GM20000 (cell line): ENCODE measurements around the gene ATP5IF1.

Experiments used
- DNase-seq: peaks from one replicate; pipeline ENCODE4 v3.0.0; 2012; ENCODE audit warnings: low spot score
- TF ChIP-seq, protein P1 (sequence below): IDR thresholded peaks from 2 replicates; pipeline ENCODE4 v1.5.1; 2012; ENCODE audit warnings: mild to moderate bottlenecking, control low read depth; ENCODE audit errors: extremely low read depth, missing control alignments

The ATP5IF1 gene

DNA sequence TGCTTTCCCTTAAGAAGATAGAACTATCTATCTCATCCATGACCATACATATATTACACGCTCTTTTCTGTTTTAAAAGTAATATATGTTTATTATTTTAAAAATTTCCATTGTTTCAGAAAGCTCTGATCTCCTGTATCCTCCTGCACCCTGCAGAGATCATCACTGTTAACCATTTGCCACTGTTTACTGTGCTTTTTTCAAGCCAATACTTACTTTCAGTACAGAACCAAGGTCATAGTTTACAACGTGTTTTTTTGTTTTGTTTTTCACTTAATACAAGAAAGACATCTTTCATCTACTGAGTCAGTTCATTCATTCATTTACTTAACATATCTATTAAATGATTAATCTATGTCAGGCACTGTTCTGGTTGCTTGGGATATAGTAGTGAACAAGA is 33.6 kb downstream of the ATP5IF1 start:
- TF ChIP-seq, protein P1, sequence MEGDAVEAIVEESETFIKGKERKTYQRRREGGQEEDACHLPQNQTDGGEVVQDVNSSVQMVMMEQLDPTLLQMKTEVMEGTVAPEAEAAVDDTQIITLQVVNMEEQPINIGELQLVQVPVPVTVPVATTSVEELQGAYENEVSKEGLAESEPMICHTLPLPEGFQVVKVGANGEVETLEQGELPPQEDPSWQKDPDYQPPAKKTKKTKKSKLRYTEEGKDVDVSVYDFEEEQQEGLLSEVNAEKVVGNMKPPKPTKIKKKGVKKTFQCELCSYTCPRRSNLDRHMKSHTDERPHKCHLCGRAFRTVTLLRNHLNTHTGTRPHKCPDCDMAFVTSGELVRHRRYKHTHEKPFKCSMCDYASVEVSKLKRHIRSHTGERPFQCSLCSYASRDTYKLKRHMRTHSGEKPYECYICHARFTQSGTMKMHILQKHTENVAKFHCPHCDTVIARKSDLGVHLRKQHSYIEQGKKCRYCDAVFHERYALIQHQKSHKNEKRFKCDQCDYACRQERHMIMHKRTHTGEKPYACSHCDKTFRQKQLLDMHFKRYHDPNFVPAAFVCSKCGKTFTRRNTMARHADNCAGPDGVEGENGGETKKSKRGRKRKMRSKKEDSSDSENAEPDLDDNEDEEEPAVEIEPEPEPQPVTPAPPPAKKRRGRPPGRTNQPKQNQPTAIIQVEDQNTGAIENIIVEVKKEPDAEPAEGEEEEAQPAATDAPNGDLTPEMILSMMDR = no peak
- DNase-seq = no peak

DNA sequence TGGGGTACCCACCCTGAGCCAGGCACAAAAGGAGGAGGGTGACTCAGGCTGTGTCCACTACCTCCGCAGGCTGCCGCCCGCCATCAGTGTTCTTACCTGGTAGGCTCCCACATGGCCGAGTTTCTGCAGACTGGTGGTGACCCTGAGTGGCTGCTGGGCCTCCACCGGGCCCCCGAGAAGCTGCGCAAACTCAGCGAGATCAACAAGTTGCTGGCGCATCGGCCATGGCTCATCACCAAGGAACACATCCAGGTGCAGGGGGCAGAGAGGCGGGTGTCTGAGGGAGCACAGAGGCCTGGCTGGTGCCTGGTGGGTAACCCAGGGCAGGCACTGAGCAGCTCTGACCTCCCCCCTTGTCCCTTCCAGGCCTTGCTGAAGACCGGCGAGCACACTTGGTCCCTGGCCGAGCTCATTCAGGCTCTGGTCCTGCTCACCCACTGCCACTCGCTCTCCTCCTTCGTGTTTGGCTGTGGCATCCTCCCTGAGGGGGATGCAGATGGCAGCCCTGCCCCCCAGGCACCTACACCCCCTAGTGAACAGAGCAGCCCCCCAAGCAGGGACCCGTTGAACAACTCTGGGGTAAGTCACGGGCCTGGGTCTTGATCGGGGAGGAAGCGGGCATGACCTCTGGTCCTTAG is 36.4 kb downstream of the ATP5IF1 start:
- TF ChIP-seq, protein P1 = no peak
- no peak for DNase-seq

GRCh38 chr1:28273216-28273860 is 37.4 kb downstream of the ATP5IF1 start:
- no peak for DNase-seq
- TF ChIP-seq, protein P1 = no peak

DNA sequence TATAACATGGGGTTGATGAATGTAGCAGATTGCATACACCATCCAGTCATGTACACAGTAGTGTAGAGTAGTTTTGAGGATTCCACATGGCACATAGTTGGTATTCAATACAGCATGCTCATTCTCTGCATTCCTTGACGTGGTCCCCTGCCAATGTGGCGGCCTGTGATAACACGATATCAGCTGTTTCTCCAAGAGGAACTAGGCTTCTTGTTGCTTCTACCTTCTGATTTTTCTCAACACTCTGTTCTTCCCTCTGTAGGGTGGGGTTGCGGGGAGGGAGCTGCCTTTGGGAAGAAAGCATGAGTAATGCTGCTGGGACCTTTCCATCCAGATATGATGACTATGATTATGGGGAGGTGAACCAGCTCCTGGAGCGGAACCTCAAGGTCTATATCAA is 42.8 kb downstream of the ATP5IF1 start:
- DNase-seq = no peak
- TF ChIP-seq, protein P1 = no peak

- TF ChIP-seq, protein P1 = no peak
- no peak for DNase-seq
Measured at GRCh38 chr1:28279721-28280120, 43.8 kb downstream of the ATP5IF1 start.

GRCh38 chr1:28280501-28280900 is 44.6 kb downstream of the ATP5IF1 start:
- TF ChIP-seq, protein P1 = no peak
- DNase-seq = no peak

GRCh38 chr1:28280977-28281381 is 45.1 kb downstream of the ATP5IF1 start:
- TF ChIP-seq, protein P1 = no peak
- no peak for DNase-seq
